Renal cortical epithelial cell (primary cell): ENCODE measurements around the gene FGFRL1. TPM values are rescaled to one million over a fixed set of nuclear protein-coding genes. Genes with fewer than 3 reads are reported as not detected.
"Not testable (repeated sequence)": the region's sequence is repeated elsewhere in the genome, so short reads cannot be mapped to it uniquely, and the experiment has no call there.

Experiments
- DNase-seq: peaks from one replicate; pipeline ENCODE4 v3.0.0-alpha.2; 2011; ENCODE audit warnings: low read depth
- total RNA-seq: library from RNA; depleted of rRNA; stranded (reverse); fragments of >200 nt; gene quantifications from 2 replicates; pipeline ENCODE4 v1.2.3, GENCODE V29; 2014

The FGFRL1 gene
- total RNA-seq, 1 donor from 2014 or later, result 48.5 TPM

- DNase-seq, result peak; percentile 90
These were observed 18.9 kb upstream of the FGFRL1 start for GRCh38 chr4:992297-993110.

GRCh38 chr4:993111-994029 lies 18.1 kb upstream of the FGFRL1 start, which contains the start of gene SLC26A1:
Gene SLC26A1 (minus strand): TSS chr4:993404. CDS start chr4:991703, 1,701 bp downstream.
- DNase-seq, result peak; percentile 85

GRCh38 chr4:995311-996026 lies 16.0 kb upstream of the FGFRL1 start:
- no peak for DNase-seq

- no peak for DNase-seq
These were observed 15.1 kb upstream of the FGFRL1 start for GRCh38 chr4:996030-996996.

GRCh38 chr4:996997-997374 lies 14.4 kb upstream of the FGFRL1 start:
- no peak for DNase-seq

- no peak for DNase-seq
These were observed 13.9 kb upstream of the FGFRL1 start for GRCh38 chr4:997375-998071.

GRCh38 chr4:998096-998691 lies 13.2 kb upstream of the FGFRL1 start:
- no peak for DNase-seq

GRCh38 chr4:999240-999863 lies 12.1 kb upstream of the FGFRL1 start:
- not testable (repeated sequence) for DNase-seq

GRCh38 chr4:999882-1000425 lies 11.5 kb upstream of the FGFRL1 start:
- DNase-seq, result no peak

GRCh38 chr4:1000686-1001260 lies 10.7 kb upstream of the FGFRL1 start:
- DNase-seq, result no peak

GRCh38 chr4:1001561-1002130 lies 9.8 kb upstream of the FGFRL1 start:
- no peak for DNase-seq

GRCh38 chr4:1002131-1002630 lies 9.2 kb upstream of the FGFRL1 start:
- DNase-seq, result no peak

GRCh38 chr4:1002631-1003251 lies 8.7 kb upstream of the FGFRL1 start:
- DNase-seq, result no peak

GRCh38 chr4:1003271-1004070 lies 8.0 kb upstream of the FGFRL1 start:
- DNase-seq, result no peak

- DNase-seq, result no peak
These were observed 7.4 kb upstream of the FGFRL1 start for GRCh38 chr4:1004071-1004418.

GRCh38 chr4:1004557-1005485 lies 6.6 kb upstream of the FGFRL1 start:
- DNase-seq, result no peak
